HG02970 (cell line): ENCODE results near the gene WDR7.

Experiments
- ATAC-seq: cut with Tn5 transposase; IDR thresholded peaks from one replicate; pipeline ENCODE4 v1.9.1; 2021; ENCODE audit warnings: mild to moderate bottlenecking, moderate library complexity, moderate number of reproducible peaks; ENCODE audit not compliant: unreplicated experiment, low FRiP score

WDR7 gene

GRCh38 chr18:56980151-56980550 is 329.0 kb downstream of the WDR7 start:
- no peak for ATAC-seq

DNA sequence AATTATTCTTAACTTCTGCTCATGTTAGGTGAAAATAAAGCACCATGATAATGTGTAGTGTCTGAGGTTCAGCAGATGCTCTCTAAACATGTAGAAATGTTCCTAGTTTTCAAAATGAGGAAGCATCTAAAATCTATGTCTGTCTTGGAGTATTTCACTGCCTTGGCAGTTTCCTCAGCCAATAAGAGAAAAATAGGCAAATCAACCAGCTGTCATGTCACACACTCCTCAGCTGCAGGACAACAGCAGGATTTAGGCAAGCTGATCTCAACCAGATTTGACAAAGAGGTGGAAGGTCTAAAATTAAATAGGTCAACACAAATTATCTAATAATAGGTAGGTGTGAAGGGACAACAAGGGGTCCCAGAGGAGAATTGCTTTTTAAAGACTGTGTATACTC is 331.6 kb downstream of the WDR7 start:
- ATAC-seq: no peak

- ATAC-seq: no peak
These were observed 332.3 kb downstream of the WDR7 start for GRCh38 chr18:56983275-56983992.

DNA sequence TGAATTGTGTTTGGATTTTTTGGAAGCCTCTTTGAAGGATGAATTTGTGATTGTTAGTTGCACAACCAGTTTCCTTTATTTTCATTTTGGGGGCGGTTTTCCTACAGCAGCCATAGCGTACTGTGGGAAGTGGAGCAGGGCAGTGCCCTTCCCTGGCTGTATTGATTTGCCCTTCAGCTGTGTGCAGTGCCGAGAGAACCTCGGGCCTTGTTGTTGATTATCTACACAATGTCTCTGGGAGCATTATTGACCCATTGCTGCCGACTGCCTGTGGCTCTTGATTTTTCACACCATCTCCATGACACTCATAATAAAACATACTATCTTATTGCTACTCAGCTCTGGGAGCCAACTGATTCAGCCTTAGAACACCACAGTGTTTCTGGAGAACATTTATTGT is 333.6 kb downstream of the WDR7 start:
- no peak for ATAC-seq

DNA sequence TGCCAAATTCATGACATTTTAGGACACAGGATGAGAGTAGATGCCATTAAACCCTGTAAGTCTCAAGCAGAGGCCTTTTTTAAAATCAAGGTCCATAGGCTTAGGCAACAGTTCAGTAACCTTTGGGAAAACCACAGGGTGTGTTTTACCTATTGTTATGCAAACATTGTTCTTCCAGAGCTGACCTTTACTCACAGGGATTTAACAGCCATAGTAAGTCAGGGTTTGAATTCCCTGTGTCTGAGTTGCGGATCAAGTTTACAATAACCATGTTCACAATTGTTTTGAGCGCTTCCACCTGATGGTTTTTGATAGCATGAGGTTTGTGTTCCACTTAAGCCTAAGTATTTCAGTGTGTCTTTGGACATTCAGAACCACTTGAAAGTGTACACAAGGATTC is 335.7 kb downstream of the WDR7 start:
- no peak for ATAC-seq

GRCh38 chr18:56987236-56987635 is 336.1 kb downstream of the WDR7 start:
- no peak for ATAC-seq

GRCh38 chr18:56988022-56988421 is 336.9 kb downstream of the WDR7 start:
- ATAC-seq: no peak

DNA sequence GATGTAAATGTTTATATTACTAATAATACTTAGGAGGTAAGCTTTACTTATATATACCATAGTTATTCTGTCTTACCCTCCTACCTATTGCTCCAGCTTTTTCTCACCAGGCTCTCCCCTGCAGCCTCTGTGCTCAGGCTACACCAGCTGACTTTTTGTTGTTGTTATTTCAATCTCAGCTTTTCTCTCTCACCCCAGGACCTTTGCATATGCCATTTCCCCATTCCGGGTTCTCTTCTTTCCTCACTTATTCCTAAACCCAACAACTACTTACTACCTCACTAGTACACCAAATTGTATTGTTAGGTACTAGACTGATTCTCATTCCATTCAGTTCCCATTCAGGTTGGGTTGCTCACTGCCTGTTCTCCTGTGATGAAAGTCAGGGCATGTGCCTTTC is 339.5 kb downstream of the WDR7 start:
- no peak for ATAC-seq

GRCh38 chr18:56992777-56993176 is 341.6 kb downstream of the WDR7 start:
- no peak for ATAC-seq

GRCh38 chr18:56995579-56996188 is 344.5 kb downstream of the WDR7 start:
- no peak for ATAC-seq

DNA sequence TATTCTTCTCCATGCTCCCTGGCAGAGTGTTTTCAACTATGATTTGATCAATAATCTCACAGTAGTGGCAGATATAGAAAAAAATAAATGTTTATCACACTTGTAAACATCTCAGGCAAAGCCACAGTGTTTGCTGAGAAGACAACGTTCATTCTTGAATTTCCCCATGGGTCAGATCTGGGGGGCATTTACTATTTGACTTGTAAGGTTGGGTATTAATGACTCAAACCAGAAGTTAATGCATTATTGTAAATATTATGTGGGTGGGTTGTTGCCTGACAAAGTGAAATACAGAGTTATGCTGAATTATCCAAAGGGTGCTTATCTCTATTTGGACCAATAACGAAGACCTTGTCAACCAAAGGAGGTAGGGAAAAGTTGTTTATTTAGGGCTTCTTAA is 346.0 kb downstream of the WDR7 start:
- no peak for ATAC-seq

- no peak for ATAC-seq
These were observed 348.7 kb downstream of the WDR7 start for GRCh38 chr18:56999823-57000222.

DNA sequence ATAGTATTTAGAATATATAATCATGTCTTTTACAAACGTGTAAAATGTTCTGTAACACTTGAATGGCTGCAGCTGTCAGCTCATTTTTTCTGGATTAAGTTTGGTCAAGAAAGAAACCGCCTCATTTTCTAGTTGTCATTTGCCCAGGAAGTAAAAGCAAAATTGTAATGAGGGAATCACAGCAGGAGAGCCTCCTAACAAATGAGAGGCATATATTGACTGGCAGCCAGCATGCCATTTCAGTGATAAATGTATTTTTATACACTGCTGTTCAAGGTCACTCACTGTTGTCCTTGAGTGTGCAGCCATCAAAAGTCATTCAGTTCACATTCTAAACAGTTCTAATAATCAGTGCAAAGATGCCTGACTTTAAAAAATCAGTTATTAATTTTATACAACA is 351.5 kb downstream of the WDR7 start:
- no peak for ATAC-seq

DNA sequence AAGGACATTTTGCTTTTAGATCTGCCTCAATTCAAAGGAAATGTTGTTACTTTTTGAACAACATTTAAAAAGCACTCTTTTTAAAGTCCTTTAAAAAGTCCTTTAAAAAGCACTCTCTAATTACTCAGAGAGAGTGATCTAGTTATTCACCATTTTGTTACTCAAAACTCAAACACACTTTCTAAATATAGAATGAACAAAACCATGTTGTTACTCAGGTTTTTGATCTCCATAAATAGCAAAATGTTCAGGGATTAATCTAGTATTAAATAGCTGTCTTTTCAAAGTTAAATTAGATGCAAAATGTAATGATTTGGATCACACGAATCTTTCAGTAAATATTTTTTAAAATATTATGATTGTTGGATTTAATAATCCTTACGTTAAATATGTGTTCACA is 352.2 kb downstream of the WDR7 start:
- ATAC-seq: no peak

GRCh38 chr18:57004366-57005121 is 353.4 kb downstream of the WDR7 start:
- ATAC-seq: peak; percentile 94

DNA sequence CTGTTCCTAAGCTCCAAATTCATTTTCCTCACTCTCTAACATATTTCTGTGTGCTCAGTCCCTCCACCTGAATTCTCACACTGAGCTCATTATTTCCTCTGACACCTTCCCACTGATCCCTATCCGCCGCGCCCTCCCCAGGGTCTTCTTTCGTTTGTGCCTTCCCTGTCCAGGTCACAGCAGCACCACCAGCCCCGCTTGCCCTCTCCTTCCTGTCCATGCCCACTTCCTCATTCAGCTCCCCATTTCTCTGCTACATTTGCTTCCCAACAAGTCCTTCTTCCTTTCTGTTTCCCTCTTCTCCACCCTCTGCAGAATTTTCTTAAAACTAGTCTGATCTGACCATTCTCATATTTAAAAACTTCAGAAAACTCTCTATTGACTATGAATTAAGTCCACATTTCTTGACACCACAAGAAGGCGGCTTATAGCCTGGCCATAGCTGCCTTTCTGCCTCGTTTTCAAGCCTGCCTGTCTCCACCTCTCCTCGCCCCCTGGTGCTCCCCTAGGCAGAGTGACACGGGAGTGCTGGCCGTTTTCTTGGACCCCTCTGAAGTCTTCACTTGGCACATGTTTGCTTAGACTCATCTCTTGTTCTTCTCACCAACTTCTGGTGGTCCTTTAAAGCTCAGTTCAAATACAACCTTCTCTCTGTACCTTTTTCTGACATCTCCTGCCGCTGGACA is 357.0 kb downstream of the WDR7 start:
- ATAC-seq: no peak

DNA sequence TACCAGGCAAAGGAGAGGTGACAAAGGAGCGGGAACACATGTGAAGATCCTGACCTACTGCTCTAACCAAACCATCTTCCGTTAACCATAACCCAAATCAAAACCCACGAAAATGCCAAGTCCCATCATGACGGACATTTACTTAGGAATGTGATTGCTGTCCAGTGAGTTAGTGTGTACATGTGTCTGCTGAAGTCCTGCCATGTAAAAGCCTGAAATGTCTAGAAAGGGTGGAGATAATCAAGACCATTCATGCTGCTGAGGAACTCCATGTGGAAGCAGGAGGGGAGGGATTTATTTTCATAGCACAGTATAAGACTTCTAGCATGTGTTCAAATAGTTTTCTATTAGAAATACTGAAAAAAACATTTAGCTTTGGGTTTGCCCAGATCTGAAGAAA is 358.7 kb downstream of the WDR7 start:
- ATAC-seq: no peak

DNA sequence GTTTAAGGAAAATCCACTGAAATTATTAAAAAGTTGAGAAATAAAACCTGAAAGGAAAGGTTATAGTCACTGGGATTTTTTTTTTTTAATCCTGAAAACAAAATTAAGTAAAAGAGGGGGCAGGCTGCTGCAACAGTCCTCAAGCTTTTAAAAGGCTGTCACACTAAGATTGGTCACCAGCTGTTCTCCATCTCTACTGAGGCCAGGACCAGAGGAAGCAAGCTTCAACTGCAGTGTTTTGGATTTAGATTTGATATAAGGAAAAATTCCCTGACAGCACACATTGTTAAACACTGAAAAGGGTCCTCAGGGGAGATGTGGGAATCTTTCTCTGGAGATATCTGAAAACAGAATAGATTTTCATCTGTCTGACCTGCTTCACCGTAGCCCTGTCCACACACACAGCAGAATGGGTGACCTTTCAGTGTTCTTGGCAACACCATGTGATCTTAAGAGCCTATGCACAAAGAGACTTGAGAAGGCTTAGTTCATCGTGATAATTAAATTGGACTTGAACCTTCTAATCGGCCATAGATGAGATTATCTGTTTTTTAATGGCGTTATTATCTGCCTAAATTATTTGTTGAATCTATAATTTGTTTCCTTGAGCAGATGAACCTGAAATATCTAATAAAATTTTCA is 363.7 kb downstream of the WDR7 start:
- no peak for ATAC-seq

GRCh38 chr18:57015451-57015850 is 364.3 kb downstream of the WDR7 start:
- no peak for ATAC-seq

GRCh38 chr18:57018845-57019244 is 367.7 kb downstream of the WDR7 start:
- no peak for ATAC-seq

GRCh38 chr18:57022716-57023115 is 371.6 kb downstream of the WDR7 start:
- ATAC-seq: no peak
